Ammon's horn (tissue), 1 donor: Measurements from ENCODE around the gene ADAMTS2.
"Not testable (repeated sequence)": the region's sequence is repeated elsewhere in the genome, so short reads cannot be mapped to it uniquely, and the experiment has no call there.

Experiments
- DNase-seq: peaks from one replicate; pipeline ENCODE4 v3.0.0-alpha.2; 2016; ENCODE audit warnings: low spot score

Gene ADAMTS2

DNA sequence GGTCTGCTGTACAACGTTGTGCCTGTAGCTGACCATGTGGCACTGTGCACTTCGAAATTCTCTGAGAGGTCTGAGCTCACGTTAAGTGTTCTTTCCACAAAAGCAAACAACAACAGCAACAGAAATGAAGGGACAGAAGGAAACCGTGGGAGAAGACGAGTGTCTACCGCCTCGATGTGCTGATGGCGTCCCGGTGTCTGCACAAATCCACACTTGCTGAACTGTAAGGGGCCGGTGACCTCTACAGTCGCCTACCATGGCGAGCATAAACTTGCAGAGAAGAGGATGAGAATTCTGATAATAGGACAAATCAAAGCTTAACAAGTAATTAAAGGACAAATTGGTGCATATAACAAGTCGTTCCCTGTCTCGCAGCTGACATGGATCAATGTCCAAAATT, 114.0 kb downstream of the ADAMTS2 start:
- no peak for DNase-seq

DNA sequence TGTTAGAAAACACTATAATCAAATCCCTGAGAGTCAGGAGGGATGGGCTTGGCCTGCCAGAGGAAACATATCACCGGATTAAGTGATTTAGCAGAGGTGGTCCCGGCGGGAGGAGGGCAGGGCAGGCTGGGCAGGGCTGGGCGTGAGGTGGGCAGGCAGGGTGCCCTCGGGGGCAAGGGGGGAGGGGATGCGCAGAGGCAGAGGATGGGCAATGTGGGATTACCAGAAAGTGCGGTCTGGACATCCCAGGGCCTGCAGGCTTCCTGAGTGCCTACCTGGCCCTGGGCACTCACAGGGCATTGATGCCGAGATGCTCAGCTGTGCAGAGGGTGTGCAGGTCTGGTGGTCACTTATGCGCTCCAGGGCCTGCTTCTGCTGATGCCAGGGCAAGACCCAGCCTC, 115.2 kb downstream of the ADAMTS2 start:
- DNase-seq = no peak

DNA sequence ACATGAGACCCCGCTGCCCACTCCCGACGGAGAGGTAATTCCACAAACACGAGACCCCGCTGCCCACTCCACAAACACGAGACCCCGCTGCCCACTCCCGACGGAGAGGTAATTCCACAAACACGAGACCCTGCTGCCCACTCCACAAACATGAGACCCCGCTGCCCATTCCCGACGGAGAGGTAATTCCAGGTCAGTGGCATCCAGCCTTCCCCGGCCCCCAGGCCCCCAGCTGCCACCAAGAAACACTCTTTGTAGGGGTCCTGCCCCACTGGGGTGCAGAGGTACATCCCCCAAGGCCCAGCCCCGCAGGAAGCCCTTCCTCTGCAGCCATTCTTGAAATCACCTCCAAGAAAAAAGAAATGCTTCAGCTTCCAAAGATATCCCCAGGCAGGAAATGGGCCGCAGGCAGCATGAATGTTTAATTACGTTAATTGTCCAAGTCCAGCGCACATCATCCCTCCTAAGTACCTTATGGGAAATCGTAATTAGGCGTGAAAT, 115.9 kb downstream of the ADAMTS2 start:
- no peak for DNase-seq

DNA sequence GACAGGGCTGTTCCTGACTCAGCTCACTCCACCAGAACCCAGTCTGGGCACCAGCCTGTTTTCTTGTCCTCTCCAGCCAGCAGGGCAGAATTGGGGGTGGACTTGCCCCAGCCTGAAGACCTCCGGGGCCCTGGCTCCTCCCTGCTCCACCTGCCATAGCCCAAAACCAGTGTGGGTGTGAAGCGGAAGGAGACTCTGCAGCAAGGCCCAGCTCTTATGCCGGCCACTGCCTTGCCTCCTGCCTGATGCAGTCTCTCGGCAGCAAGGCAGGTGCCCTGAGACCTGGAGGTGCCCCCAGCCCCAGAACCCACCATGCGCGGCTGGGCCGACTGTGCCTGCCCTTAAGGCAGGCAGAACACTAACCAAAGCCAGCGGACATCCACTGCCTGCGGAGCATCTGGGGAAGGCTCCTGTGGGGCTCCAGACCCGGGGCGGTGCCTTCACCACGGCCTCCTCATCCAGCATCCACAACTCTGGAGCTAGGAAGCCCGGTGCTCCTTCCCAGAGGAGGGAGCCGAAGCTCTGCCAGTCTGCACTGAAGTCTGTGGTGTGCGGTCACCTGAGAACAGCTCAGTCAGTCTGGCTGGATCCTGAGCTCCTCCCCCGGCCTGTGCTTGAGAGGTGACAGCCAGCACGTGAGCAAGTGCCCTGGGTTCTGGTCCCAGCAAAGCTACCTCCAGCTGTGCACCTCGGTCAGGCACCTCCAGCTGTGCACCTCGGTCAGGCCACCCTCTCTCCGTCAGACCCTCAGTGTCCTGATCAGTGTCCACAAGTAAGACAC, 116.7 kb downstream of the ADAMTS2 start:
- no peak for DNase-seq

DNA sequence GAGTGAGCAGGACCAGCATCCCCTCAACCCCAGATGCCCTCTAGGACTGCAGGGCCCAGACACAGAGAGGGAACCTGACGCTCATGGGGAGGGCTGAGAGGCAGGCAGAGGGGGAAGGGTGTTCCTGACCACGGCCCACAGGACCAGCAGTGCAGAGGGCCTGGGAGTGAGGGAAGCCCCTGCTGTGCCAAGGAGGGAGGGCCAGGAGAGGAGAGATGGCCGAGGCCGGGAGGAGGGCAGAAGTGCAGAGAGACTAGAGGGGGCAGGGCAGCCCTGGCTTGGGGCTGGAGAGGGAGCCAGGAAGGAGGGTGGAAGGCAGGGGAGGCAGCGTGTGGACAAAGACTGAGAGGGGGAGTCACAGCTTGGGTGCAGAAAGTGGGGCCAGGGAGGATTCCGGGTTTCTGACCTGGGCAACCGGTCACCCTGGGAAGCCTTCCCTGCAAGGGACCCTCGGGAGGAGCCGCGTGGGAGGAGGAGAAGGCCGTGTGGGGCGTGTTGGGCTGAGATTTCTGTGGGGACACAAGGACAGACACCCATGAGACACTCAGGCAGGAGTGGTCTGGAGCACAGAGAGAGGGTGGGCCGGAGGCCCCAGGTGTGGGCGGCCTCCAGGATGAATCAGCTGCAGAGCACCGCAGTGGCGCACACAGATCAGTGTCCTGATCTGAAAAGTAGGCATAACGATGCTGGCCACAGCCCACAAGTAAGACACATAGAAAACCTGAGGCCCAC, 117.5 kb downstream of the ADAMTS2 start:
- DNase-seq = no peak

DNA sequence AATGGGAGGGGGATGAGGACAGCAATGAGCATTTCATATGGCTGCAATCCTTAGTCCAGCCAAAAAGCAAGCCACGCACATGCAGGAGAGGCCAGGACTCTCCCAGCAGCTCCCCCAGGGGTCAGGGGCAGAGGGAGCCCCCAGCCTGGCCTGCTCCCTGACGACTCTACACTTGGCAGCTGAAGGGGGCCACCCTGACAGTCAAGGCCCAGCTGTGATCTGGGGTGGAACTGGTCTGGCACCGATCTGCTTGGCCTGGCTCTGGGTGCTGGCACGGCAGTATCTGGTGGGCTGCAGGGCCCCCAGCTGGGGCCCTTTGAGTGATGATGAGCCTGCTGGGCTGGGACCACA, 118.1 kb downstream of the ADAMTS2 start:
- DNase-seq = no peak

DNA sequence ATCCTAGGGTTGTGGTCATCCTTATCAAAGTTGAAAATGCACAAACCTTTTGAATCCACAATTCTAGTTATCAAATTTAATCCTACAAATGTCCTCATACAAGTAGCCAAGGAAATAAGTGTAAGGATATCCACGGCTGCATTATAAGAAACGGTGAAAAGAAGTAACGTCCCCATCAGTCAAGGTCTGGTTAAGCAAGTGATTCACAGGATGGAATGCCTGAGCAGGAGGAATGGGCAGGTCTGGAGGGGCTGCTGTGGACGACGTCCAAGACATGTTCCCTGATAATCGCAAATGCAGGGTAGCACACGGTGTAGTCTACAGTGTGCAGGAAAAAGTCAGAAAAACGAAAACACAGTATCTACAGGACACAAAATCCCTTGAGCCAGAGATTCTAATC, 118.6 kb downstream of the ADAMTS2 start:
- no peak for DNase-seq

DNA sequence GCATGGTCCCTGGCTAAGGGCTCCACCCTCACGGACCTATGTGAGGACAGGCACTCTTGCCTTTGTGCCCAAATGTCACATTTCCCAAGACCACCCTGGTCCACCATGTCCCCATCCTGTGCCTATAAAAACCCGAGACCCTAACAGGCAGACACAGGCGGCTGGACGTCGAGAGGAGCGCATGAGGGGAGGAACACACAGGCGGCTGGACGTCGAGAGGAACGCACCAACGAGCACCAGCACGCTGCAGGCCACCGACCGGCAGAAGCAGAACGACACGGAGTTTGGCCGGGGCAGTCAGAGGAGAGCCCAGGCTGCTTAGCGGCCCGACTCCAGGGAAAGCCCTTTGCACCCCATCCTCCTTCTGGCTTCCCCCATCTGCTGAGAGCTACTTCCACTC, 119.9 kb downstream of the ADAMTS2 start:
- no peak for DNase-seq

DNA sequence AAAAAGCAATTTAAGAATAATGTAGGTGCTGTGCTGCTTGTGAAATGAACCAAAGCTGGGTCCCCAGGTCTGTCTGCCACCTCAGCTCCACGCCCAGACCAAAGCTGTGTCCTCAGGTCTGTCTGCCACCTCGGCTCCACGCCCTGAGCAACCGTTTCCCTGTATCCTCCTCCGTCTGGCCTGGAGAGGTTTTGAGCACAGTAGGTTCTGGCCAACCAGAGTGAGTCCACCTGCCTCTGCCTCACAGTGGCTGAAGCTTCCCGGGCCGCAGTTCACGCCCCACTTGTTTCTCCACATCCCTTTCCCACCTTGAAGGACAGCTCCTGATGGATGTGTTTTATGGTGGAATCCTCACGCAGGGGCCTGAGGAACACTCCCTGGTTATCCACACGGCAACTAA, 120.5 kb downstream of the ADAMTS2 start:
- no peak for DNase-seq

DNA sequence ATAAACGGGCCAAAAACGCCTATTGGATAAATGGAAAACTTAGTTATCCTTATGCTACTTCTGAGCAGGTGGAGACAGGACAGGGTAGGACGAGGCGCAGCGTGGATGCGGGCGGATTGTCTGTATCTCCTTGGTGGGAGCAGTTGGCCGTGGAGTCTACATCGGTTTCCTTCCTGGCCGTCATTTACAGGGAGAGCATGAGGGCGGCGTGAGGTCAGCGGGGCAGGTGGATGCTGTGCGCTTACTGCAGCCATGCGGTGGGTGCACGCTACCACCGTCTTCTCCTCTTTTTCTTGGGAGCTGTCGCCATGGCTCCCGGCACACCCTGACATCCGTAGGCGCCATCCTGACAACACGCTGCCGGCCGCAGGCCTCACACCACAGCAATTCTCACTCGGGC, 121.3 kb downstream of the ADAMTS2 start:
- DNase-seq = no peak

DNA sequence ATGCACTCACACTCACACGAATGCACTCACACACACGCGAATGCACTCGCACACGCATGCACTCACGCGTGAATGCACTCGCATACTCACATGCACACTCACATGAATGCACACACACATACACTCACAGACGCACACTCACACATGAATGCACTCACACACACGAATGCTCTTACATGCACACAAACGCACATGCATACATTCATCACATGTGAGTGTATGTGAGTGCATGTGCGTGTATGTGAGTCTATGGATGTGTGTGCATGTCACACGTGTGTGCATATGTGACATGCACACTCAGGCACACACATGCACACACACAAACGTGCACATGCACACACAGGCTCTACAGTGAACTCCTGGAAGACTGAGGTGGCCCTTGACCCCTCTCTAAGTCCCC, 121.7 kb downstream of the ADAMTS2 start:
- DNase-seq = no peak

DNA sequence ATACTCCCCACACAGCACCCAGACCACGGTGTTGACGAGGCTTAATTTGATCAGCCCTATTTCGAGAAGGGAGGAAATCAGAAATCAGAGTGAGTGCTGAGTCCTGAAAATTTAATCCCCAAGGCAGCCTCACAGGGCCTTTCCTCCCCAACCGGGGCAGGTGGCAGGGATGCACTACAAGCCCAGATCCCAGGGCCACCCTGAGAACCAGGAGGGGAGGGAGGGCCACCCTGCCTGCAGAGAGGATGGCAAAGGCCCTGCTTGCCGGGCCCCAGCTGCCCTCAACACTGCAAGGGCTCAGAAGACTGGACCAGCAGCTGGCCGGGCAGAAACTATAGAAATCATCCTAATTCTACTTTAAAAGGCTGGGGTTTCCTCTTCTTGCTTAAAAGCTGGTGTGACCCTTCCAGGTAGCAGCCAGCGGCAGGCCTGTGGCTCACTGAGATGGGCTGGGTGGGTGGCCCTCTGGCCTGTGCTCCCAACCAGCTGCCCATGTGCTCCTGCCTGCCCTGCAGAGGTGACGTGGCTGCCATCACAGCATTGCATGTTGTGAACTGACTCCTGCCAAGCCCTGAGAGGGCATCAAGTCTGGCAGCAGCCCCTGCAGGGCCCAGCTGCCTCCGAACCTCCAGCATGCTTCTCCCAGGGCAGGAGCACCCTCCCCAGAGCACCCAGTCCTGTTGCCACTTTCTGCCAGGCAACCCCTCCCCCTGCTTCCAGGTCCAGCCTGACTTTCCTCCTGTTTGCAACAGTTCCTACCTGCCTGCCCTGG, 122.8 kb downstream of the ADAMTS2 start:
- DNase-seq = no peak

DNA sequence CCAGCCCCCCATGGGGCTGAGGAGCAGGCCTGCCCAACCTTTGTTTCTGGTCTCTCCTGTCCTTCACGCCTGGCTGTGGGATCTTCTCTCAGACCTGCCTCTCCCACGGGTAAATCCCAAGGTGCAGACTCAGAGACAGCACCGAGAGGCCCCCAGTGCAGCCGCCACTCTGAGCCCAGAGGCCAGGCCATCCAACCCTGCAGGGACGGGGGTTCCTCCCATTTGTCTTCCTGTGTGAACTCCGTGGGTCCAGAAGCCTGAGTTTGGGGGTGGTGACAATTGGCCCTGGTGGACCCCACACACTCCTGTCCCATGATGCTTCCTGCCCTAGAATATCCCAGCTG, 123.4 kb downstream of the ADAMTS2 start:
- no peak for DNase-seq

DNA sequence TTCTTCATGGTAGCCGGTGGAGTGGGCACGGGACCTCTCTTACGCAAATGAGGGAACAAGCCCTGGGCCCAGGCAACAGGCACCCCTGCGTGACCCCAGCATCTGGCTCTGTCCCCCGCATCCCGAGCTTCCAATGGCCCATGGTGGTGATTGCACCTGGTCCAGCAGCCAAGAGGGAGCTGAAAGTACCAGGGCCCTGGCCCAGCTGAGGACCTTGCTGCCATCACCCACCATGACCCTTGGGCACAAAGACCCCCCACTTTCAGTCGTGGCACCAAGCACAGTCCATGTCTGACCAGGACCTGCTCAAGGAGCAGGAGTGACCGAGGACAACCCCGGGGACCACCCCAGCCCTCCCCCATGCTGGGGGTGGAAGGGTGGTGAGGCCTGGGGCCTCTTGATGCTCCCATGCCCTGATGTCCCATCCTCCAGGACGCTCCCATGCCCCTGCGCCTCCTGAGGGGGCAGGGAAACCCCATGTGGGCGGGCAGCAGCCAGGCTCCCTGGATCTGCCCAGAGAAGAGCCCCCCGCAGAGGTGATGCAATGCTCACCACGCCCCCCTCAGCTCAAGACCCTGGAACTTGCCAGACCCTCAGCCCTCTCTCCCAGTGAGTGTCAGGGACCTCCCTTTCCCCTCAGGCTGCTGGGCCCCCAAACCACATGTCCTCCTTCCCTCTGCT, 123.9 kb downstream of the ADAMTS2 start:
- no peak for DNase-seq

DNA sequence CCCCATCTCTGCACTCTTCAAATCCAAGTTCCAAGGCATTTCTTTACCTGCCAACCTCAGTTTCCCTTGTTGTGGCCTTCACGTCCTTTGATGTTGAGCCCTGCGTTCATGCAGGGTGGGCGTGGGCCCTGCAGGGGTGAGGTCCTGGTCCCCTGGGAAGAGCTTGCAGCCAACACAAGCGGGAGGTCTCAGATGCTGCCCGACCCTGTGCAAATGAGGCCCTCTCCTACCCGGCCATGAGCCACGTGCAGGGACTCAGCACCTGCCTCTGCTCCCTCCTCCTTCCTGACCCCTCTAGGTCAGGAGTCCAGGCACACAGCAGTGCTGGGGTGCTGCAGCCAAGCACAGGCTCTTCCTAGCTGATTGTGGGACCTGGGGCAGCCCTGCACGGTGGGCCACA, 124.5 kb downstream of the ADAMTS2 start:
- DNase-seq = no peak

DNA sequence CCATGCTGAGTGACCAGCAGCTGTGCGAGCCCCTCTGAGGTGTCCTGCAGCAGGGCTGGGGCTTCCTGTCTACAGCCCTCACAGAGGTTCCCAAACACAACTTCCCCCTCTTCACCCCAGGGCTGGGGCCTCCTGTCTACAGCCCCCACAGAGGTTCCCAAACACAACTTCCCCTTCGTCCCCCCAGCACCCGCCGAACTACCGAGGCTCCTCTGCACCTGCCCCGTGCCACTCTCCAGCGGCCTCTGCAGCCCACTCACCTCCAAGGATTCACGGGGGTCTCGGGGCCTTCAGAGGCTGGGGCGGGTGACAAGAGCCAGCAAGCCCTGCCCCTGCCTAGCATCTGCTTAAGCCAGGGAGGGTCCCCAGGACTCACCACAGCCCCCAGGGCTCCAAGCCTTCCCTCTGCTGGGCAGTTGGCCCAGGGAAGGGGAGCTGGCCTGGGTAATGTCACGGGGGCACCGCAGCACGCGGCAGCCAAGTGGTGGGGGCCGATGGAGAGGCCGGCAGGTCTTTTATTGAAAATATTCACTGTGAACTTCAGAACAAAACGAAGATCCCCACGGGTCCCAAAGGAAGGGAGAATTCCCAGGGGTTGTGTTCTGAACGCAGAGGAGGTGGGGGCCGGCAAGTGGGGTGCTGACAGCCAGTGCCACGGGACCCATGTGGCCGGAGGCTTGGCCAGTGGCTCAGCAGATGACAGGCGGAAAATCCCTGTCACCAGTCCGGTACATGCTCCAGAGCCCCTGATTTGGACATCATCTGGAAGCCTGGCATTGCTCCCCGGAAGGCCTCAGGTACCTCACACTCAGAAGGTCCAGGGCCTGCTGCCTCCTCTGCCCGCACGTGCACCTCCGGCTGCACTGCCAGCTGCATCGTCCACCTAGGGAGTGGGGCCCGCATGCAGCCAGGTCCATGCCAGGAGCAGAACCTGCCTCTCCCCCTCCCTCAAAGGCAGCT, 125.3 kb downstream of the ADAMTS2 start:
- no peak for DNase-seq

DNA sequence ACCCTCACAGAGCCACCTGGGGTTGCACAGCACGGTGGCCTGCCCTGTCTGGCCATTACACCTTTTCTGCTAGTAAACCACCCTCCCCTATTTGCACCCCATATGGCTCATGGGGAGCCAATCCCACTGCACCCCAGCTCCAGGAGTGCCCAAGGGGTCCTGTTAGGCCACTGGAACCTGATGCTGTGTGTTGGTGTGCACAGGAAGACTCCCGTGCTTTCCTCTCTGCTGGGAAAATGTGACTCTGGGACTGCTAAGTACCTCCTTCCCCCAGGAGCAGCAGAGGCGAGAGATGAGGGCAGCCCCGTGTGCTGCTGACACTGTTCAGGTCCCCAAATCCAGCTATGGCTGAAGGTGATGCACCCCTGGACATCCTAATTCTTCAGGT, 126.3 kb downstream of the ADAMTS2 start:
- no peak for DNase-seq

DNA sequence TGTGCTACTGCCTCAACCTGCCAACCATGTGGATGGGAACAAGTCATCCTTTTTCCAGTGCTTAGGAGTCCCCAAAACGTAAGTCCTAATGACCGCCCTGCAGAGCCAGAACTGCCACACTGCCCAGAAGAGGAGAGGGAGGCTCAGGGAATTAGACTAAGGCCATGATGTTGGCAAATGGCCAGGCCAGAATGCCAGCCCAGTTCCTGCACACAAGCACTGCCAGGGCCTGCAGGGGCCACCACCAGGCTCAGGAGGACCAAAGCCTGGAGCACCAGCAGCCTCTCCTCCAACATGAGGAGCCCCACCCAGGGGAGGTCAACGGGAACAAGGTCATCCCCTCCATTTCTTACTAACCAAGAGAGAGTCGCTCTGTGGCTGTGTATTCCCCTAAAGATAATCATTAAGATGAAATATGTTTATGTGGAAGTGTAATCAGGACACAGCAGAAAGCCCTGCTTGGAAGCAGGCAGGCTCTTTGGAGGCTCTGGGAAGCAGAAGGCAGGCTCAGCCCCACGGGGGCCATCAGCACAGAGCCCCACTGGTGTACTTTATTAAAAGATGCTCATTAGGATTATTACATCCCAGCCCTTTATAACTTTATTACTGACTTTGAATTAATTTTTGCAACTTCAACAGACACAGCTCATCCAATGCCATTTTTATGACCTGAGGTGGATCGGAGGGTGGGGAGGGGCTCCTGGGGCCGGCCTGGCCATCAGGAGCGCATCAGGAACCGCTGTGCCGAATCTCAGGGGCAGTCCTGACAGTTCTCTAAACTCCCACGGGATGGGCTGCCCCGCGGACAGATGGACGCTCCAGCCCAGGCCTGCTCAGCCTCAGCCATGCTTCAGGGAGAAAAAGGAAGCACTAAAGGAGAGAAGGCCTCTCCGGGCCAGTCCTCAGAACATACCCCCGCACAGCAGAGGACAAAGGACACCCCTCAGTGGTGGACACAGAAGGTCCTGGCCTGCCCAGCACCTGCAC, 127.0 kb downstream of the ADAMTS2 start:
- no peak for DNase-seq

DNA sequence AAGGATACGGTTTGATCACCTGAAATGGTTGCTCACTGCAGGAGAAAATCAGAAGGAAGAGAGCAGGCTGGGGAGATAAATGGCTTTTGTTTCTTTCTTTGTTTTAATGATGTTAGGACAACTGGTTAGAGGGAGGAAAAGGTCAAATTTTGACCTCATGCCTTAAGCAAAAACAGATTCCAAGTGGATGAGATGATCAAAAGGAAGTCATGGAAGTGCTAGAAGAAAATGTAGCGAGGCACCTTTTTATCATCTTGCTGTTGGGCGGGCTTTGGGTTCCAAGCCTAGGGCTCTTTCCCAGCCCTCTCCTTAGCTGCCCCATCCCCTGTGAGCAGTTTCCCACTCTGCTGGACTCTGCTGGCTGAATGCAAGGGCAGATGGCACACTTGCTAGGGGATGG, 127.9 kb downstream of the ADAMTS2 start:
- DNase-seq = no peak

DNA sequence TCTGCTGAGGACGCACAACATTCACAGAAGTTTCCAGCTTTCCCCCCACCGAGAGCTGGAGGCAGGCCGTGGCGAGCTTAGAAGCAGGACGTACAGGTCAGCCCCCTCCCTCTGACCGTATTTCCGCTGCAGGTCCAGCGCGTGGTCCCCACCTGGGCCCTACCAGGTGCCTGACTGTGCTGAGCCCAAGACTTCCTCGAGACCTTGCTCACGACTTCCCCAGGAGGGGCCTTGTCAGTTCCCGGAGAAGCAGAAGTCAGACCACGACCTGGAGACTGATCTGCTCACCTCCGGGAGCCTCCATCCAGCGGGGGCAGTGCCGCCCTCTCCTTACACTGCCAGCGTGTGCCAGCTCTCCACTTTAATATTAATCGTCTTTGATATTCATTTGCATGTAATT, 128.9 kb downstream of the ADAMTS2 start:
- DNase-seq = not testable (repeated sequence)
